ENCODE results near the gene NMNAT3.
"Not testable (repeated sequence)": the region's sequence is repeated elsewhere in the genome, so short reads cannot be mapped to it uniquely, and the experiment has no call there.

NMNAT3 gene

DNA sequence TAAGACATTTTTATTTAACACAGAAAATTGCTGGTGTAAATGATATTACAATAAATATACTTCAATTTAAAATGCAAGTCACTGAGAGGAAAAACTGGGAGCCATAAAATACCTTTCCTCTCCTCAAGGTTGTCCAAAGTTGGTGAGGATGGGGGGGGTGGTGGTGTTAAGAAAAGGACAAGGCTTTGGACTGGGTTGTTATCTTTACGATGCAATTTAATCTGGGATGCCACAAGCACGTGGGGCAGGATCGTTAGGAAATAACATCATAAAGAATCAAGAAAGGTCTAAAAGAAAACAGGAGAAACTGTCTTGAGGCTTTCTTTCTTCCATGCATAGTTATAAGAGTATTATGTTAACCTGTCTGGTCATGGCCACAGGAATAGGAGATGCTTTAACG, 66.9 kb downstream of the NMNAT3 start:
- H3K36me3 ChIP-seq (ENCODE audit: insufficient read depth, low read length): no peaks in the 10 kb centered on the region
- H3K27me3 ChIP-seq (ENCODE audit: insufficient read depth, low read length): no peaks in the 10 kb centered on the region
- no peak overlapping the region for H2AFZ ChIP-seq (ENCODE audit: low read depth, low read length)
- peaks cover 6% of the 10 kb centered on the region for H3K4me1 ChIP-seq (ENCODE audit: insufficient read depth, low read length)
- no peak overlapping the region for H3K4me3 ChIP-seq (ENCODE audit: low read length)
- no peaks in the 10 kb centered on the region for H3K9me3 ChIP-seq (ENCODE audit: low read length)

GRCh38 chr3:139608924-139609323, 68.8 kb downstream of the NMNAT3 start:
- H2AFZ ChIP-seq (ENCODE audit: low read depth, low read length): no peak overlapping the region
- no peaks in the 10 kb centered on the region for H3K36me3 ChIP-seq (ENCODE audit: insufficient read depth, low read length)
- peaks cover 6% of the 10 kb centered on the region for H3K4me1 ChIP-seq (ENCODE audit: insufficient read depth, low read length)
- no peaks in the 10 kb centered on the region for H3K9me3 ChIP-seq (ENCODE audit: low read length)
- no peaks in the 10 kb centered on the region for H3K27me3 ChIP-seq (ENCODE audit: insufficient read depth, low read length)
- no peak overlapping the region for H3K4me3 ChIP-seq (ENCODE audit: low read length)

DNA sequence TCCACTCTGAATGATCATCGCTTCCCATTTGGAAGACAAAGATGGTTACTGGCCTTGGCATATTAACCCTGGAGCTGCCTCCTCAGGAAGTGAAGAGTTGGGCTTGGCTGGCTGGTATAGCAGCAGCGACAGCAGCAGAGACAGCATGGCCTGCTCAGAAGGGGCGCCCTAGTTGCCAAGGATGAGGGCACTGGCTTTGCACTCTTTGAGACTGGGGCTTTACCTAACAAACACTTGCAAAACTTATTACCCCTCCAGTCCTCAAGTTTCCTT, 69.7 kb downstream of the NMNAT3 start:
- Histone ChIP-seq H3K9me3 (ENCODE audit: low read length) (no peaks in the 10 kb centered on the region), H3K4me1 (ENCODE audit: insufficient read depth, low read length) (peaks cover 6% of the 10 kb centered on the region), H3K4me3 (ENCODE audit: low read length) (no peak overlapping the region), H3K36me3 (ENCODE audit: insufficient read depth, low read length) (no peaks in the 10 kb centered on the region), H3K27me3 (ENCODE audit: insufficient read depth, low read length) (no peaks in the 10 kb centered on the region), H2AFZ (ENCODE audit: low read depth, low read length) (no peak overlapping the region)

DNA sequence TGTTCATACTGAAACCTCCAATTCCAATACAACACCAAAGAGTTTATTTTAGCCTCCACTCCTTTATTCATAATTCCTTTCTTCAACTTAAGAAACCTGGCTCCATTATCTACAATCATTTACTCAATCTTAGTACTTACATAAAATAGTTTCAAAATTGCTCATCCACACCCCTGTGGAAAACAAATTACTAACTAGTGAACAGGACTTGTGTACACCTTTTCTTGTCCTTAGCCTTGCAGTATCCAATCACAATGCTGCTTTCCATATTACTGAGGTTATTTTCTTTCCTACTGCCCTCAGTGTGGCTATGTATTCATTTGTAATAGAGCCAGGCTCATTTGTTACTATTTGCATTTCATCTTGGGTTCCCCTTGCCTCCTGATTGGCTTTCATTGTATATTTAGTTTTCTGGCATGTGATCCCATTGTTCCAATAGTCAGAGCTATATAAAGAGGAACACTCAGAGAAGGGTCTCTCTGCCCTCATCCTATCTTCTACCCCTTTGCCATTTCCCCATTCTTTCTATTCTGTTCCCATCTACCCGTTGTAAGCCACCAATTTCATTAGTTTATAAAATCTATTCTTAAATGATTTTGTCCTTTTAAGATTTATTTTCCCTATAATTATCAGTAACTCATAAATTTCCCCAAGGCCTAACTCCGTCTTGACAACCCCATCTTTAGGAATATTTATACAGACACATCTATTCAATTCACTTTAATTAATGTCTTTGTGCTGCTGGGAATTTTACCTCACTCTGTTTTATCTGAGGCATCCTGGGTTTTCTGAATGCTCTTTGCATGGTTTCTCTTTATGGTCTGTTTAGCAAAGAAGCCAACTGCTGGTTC, 70.3 kb downstream of the NMNAT3 start:
- no peak overlapping the region for H2AFZ ChIP-seq (ENCODE audit: low read depth, low read length)
- no peaks in the 10 kb centered on the region for H3K9me3 ChIP-seq (ENCODE audit: low read length)

GRCh38 chr3:139602003-139602402, 75.8 kb downstream of the NMNAT3 start:
- no peaks in the 10 kb centered on the region for H3K9me3 ChIP-seq (ENCODE audit: low read length)

More for the DNA sequence above, 70.3 kb downstream of the NMNAT3 start:
- H3K4me1 ChIP-seq (ENCODE audit: insufficient read depth, low read length): peaks cover 6% of the 10 kb centered on the region
- H3K4me3 ChIP-seq (ENCODE audit: low read length): no peak overlapping the region
- no peaks in the 10 kb centered on the region for H3K27me3 ChIP-seq (ENCODE audit: insufficient read depth, low read length)
- no peaks in the 10 kb centered on the region for H3K36me3 ChIP-seq (ENCODE audit: insufficient read depth, low read length)

GRCh38 chr3:139601191-139601961, 76.4 kb downstream of the NMNAT3 start:
- no peaks in the 10 kb centered on the region for H3K27me3 ChIP-seq (ENCODE audit: insufficient read depth, low read length)
- no peak overlapping the region for H2AFZ ChIP-seq (ENCODE audit: low read depth, low read length)
- no peaks in the 10 kb centered on the region for H3K9me3 ChIP-seq (ENCODE audit: low read length)
- H3K4me3 ChIP-seq (ENCODE audit: low read length): no peak overlapping the region
- no peaks in the 10 kb centered on the region for H3K36me3 ChIP-seq (ENCODE audit: insufficient read depth, low read length)
- H3K4me1 ChIP-seq (ENCODE audit: insufficient read depth, low read length): no peaks in the 10 kb centered on the region

More at GRCh38 chr3:139602003-139602402, 75.8 kb downstream of the NMNAT3 start:
- Histone ChIP-seq H3K4me3 (ENCODE audit: low read length) (no peak overlapping the region), H3K36me3 (ENCODE audit: insufficient read depth, low read length) (no peaks in the 10 kb centered on the region), H3K27me3 (ENCODE audit: insufficient read depth, low read length) (no peaks in the 10 kb centered on the region), H3K4me1 (ENCODE audit: insufficient read depth, low read length) (no peaks in the 10 kb centered on the region), H2AFZ (ENCODE audit: low read depth, low read length) (no peak overlapping the region)

DNA sequence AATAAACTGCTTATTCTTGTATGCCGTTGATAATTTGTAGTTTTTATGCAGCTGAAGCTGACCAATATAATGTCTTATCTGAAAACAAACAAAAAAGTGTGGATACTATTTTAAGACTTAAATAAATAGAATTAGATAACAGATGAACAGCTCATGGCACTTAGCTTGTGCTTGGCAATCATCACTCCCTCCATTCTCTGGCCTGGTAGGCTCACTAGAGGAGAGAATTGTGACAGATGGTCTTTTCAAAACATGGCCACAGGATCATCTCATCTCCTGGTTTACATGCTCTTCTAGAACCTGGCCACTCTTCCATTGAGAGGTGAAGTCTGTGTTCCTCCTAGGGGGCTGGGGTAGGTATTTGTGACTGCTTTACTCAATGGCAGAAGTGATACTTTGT, 79.8 kb downstream of the NMNAT3 start:
- Histone ChIP-seq H2AFZ (ENCODE audit: low read depth, low read length) (no peak overlapping the region), H3K4me1 (ENCODE audit: insufficient read depth, low read length) (no peaks in the 10 kb centered on the region), H3K27me3 (ENCODE audit: insufficient read depth, low read length) (no peaks in the 10 kb centered on the region), H3K9me3 (ENCODE audit: low read length) (no peaks in the 10 kb centered on the region), H3K36me3 (ENCODE audit: insufficient read depth, low read length) (no peaks in the 10 kb centered on the region), H3K4me3 (ENCODE audit: low read length) (no peak overlapping the region)

GRCh38 chr3:139591186-139591585, 86.6 kb downstream of the NMNAT3 start:
- H2AFZ ChIP-seq (ENCODE audit: low read depth, low read length); H3K9me3 ChIP-seq (ENCODE audit: low read length); H3K27me3 ChIP-seq (ENCODE audit: insufficient read depth, low read length); H3K4me1 ChIP-seq (ENCODE audit: insufficient read depth, low read length); H3K4me3 ChIP-seq (ENCODE audit: low read length); H3K36me3 ChIP-seq (ENCODE audit: insufficient read depth, low read length): not testable (repeated sequence)

DNA sequence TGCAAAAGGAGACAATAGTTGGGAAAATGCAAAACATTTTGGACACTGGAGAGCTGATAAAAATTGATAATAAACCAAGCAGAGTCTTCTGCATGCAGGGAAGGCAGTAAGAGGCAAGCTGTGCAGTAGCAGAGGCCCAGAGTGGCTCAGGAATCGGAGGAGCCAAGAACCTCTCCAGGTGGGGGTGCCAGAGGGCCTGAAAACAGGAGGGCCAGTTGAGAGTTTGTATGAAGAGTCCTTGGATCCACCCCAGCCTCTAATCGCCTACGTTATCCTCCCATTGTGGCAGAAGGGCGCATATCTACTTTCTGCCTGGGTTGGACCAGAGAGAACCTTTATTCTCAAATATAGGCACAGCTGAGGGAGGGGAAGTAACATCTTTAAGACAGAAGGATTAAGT, 89.3 kb downstream of the NMNAT3 start:
- Histone ChIP-seq H3K27me3 (ENCODE audit: insufficient read depth, low read length) (no peaks in the 10 kb centered on the region), H3K36me3 (ENCODE audit: insufficient read depth, low read length) (no peaks in the 10 kb centered on the region), H2AFZ (ENCODE audit: low read depth, low read length) (no peak overlapping the region), H3K4me1 (ENCODE audit: insufficient read depth, low read length) (no peaks in the 10 kb centered on the region), H3K9me3 (ENCODE audit: low read length) (no peaks in the 10 kb centered on the region), H3K4me3 (ENCODE audit: low read length) (no peak overlapping the region)

- H3K36me3 ChIP-seq (ENCODE audit: insufficient read depth, low read length): no peaks in the 10 kb centered on the region
- H3K4me1 ChIP-seq (ENCODE audit: insufficient read depth, low read length): no peaks in the 10 kb centered on the region
- no peak overlapping the region for H2AFZ ChIP-seq (ENCODE audit: low read depth, low read length)
- no peak overlapping the region for H3K4me3 ChIP-seq (ENCODE audit: low read length)
- no peaks in the 10 kb centered on the region for H3K27me3 ChIP-seq (ENCODE audit: insufficient read depth, low read length)
- H3K9me3 ChIP-seq (ENCODE audit: low read length): no peaks in the 10 kb centered on the region
Measured at GRCh38 chr3:139587797-139588196, 90.0 kb downstream of the NMNAT3 start.

- H3K4me3 ChIP-seq (ENCODE audit: low read length): no peak overlapping the region
- H2AFZ ChIP-seq (ENCODE audit: low read depth, low read length): no peak overlapping the region
- no peaks in the 10 kb centered on the region for H3K27me3 ChIP-seq (ENCODE audit: insufficient read depth, low read length)
- no peaks in the 10 kb centered on the region for H3K9me3 ChIP-seq (ENCODE audit: low read length)
- H3K4me1 ChIP-seq (ENCODE audit: insufficient read depth, low read length): no peaks in the 10 kb centered on the region
- H3K36me3 ChIP-seq (ENCODE audit: insufficient read depth, low read length): no peaks in the 10 kb centered on the region
Measured at GRCh38 chr3:139586420-139587017, 91.3 kb downstream of the NMNAT3 start.

- no peaks in the 10 kb centered on the region for H3K4me1 ChIP-seq (ENCODE audit: insufficient read depth, low read length)
- no peaks in the 10 kb centered on the region for H3K27me3 ChIP-seq (ENCODE audit: insufficient read depth, low read length)
- no peaks in the 10 kb centered on the region for H3K36me3 ChIP-seq (ENCODE audit: insufficient read depth, low read length)
- H3K4me3 ChIP-seq (ENCODE audit: low read length): no peak overlapping the region
- H2AFZ ChIP-seq (ENCODE audit: low read depth, low read length): no peak overlapping the region
- H3K9me3 ChIP-seq (ENCODE audit: low read length): no peaks in the 10 kb centered on the region
Measured at GRCh38 chr3:139585820-139586219, 92.0 kb downstream of the NMNAT3 start.

GRCh38 chr3:139583651-139584050, 94.1 kb downstream of the NMNAT3 start:
- H3K27me3 ChIP-seq (ENCODE audit: insufficient read depth, low read length); H3K9me3 ChIP-seq (ENCODE audit: low read length); H3K4me1 ChIP-seq (ENCODE audit: insufficient read depth, low read length); H3K36me3 ChIP-seq (ENCODE audit: insufficient read depth, low read length); H3K4me3 ChIP-seq (ENCODE audit: low read length); H2AFZ ChIP-seq (ENCODE audit: low read depth, low read length): not testable (repeated sequence)

Data from neuron (in vitro differentiated cells).